Lung microvascular endothelial cell (primary cell): Measurements from ENCODE around the gene KRT4. TPM values are rescaled to one million over a fixed set of nuclear protein-coding genes. Genes with fewer than 3 reads are reported as not detected.
"Not testable (repeated sequence)": the region's sequence is repeated elsewhere in the genome, so short reads cannot be mapped to it uniquely, and the experiment has no call there.

Source experiments
- DNase-seq, 2 donors: peaks; one replicate each; pipeline versions ENCODE4 v3.0.0 to v3.0.0-alpha.2; 2010; ENCODE audit warnings: low read depth in 2 of 2
- total RNA-seq: library from RNA; depleted of rRNA; stranded (reverse); fragments of >200 nt; gene quantifications from 2 replicates; pipeline ENCODE4 v1.2.1, GENCODE V29; 2014

KRT4 gene
- total RNA-seq, 1 donor from 2014 or later: not detected

DNA sequence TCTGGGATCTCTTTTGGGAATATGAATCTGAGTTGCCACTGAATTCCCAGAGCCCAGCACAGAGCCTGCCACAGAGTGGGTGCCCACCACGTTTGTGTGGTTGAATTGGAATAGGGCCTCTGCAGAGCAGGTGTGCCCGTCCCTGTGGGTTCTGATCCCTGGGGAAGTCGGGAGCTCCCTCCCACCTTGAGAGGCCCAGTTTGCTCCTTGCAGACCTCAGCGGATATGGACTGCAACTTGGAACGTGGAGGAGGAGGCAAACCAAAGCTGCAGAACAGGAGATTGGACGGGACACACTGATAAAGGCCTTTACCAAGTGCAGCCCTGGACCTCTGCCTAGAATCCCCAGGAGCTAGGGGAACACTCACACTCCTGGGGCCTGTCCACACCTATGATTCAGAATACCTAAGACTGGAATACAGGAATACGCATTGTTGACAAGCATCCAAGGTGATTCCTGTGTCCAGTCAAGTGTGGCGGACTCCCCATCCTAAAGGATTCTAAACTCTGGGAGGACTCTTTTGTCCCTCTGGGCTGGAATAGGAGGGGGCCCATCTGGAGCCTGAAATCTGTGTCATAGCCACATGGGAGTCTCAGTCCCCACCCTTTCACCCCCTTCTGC is 39.2 kb downstream of the KRT4 start:
- no peak for DNase-seq

DNA sequence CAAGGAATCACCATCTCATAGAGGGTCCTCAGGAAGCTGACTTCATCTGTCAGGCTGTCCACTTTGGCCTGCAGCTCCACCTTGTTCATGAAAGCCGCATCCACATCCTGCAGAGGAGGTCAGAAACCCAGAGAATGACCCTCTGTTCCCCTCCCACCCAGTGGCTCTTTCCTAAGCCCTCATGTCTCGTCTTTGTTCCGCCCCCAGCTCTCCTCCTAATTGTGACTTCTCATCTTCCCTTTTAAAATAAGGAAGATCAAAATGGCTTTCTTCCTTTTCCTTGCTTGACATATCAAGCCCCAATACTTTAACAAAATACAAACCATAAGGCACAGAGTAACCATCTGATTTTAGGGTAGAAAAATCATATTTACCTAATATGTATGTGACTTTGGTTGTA is 41.1 kb downstream of the KRT4 start:
- DNase-seq: no peak

DNA sequence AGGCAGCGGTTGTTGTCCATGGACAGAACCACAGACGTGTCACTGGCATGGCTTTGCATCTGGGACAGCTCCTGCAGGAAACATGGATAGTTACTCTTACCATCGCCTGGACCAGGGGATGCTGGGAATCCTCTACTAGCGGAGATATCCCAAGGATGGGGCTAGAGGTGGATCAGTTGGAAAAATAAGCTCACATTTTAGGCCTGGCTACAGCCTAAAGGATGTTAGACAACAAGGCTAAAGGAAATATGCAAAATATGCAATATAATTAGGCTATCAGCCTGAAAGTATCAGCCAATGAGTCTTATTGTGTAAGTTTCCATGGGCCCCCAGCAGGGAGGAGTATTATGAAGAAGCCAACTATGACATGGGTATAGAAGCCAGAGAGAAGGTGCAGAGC is 41.7 kb downstream of the KRT4 start:
- no peak for DNase-seq

DNA sequence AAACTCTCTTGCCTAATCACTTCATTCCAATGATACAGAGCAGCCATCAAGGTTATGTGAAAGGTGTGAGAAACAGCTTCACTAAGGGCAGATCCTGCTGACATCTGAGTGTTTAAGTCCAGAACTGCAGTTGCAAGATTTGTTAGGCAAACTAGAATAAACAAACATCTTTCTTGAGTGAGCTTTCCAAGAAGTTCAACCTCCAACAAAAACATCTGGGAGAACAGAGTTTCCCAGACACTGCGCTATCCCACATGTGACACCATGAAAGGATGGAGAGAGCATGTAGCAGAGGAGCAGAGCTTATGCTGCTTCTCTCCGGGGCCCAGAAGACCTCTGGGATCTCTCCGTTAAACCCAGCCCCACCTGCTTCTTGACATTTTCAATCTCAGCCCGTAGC is 42.4 kb downstream of the KRT4 start:
- no peak for DNase-seq

DNA sequence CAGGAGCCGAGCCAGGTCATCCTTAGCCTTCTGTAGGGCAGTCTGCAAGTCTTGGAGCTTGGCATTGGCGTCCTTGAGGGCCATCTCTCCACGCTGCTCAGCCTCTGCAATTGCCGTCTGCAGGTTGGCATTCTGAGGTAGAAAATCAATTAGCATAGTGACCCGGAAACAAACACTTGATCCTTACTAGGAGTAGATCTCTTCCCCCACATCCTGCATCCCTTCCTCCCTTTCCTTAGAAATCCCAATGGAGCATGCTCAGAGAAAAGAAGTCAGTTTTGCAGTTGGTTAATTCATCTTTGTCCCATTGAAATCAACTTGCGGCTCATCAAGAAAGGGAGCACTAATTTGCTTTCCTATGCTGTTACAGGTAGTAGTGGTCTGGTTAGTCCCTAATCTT is 42.8 kb downstream of the KRT4 start:
- DNase-seq: no peak

DNA sequence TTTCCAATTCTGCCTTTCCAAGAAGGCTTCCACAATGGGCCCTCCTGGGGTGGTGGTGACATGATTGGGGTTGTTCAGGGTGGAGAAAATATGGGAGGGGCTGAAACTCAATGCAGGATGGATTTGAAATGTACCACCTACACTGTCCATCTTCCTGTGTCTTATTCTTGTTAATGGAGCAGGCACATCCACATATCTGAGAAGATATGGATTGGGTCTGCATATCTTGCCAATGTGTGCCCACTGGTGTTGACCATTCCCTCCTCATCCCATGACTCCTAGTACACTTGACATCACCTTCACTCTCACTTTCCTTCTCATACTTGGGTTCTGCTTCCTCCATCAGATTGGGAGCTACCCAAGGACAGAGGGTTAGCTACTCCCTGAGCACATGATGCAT is 44.0 kb downstream of the KRT4 start:
- DNase-seq: no peak

DNA sequence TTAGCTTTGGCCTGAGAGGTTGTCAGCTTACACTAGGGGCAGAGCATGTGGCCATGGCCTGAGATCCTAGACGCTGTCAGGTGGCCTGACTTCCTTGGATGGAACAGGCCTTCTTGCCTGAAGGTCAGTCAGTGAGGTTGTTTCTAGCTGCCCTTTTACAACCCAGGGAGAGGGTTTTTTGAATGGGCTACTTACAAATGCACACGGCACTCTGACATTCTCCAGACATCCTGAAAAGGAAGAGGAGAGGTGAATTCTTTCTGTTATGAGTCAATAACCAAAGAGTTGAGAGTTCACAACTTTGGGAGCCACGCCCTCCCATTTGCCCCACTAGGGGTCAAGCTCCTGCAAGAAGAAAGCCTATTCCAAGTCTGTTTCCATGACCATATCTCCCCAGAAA is 44.6 kb downstream of the KRT4 start:
- no peak for DNase-seq

DNA sequence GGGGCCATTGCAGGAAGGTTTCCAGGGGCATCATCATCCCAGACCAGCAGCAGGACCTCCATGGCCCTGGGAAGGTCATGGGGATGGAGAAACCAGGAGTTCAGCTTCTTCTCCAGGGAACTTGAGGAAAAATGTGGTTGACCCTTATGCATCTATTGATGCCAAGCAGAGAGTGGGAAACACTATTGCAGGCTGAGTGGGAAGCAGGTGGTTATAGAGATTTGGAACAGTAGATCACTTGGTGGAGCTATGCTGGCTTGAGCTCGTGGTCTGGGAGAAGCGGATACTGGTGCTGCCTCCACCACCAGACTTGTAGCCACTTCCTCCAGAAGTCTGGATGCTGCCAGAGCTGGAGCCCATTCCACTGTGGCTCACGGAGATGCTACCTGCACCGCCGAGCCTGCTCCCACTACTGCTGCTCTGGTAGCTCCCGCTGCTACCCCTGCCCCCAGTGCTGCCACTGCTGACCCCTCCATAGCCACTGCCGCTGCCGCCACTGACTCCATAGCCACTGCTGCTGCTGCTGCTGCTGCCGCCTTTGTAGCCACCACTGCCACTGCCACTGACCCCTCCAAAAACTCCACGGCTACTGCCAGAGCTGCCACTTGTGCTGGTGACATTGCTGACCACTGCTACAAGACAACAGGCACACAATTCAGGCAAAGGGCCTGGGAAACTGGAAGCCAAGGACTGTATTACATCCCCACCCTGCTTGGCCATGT is 45.3 kb downstream of the KRT4 start:
- no peak for DNase-seq

DNA sequence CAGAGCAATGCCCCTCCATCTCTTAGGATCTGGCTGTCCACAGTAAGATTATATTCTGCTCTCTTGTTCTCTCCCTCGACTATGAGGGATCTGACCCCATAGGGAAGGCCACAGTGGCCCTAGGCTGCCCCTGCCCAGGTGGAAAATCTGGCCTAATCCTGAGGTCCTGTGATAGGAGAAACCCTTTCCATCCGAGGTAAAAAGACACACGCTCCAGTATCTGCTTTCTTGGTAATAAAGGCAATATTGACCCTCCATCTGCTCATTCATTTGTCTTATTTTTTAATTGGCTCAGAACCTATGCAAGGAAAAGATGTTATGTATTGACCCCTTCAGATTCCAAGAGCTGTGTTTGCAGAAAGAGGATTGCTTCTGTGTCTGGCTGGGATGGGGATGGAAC is 46.5 kb downstream of the KRT4 start:
- no peak for DNase-seq

DNA sequence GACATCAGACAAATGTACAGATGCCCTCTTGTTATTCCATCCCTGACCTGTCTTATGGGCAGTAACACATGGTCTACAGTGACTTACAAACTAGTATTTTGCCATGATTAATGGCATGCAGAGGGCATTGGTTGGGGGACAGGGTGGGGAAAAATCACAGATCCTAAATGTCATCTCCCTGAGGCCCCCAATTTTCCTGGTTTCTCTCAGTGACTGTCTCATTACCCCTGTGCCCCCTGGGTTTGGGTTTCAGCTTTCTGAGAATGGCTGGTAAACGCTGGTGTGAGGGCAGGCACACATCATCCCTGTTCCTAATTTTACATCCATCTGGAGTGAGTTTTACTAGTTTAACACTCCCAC is 46.9 kb downstream of the KRT4 start:
- no peak for DNase-seq

DNA sequence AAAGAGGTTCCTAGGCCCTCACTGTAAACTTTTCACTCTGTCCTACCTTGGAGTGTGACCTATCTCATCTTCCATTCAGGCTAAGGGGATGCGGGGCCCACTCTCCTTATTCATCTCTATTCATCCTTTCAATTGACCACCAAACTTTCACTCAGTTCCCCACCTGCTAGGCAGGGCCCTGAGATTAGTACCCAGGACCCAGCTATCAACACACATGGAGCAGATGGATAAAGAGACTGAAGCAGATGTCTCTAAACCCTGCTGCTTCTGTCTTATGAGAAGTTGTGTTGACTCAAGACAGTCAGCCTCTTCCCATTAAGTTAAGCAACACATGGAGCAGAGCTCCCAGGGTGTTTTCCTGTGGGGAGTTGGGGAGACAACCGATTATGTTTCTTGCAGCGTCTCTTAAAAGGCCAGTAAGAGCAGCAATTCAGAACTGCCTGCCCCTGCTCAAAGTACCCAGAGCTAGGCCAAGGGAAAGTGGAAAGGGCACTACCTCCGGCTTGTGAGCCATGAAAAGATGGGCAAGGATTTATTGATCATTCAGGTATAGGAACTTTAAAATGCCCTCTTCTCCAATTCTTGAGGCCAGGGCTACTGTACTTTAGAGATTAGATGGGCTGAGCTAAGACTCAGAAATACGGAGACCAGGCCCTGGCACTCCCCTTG is 47.4 kb downstream of the KRT4 start:
- no peak for DNase-seq

DNA sequence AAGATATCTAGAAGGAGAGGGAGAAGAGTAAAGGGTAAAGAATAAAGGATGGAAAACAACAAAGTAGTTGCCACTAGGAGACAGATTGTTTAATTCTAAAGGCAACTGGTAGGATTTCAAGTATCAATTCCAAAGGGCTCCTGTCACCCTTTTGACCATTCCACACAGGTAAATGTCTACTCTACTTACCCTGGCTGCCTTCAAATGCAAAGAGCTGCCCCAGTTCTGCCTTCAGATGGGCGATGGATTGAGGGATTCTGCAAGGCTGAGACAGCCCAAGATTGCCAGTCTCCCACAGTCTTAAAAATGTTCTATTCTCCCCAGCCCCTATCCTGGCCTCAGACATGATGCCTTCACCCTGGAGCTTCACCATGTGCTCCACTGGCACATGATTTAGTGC is 48.2 kb downstream of the KRT4 start:
- DNase-seq: no peak

DNA sequence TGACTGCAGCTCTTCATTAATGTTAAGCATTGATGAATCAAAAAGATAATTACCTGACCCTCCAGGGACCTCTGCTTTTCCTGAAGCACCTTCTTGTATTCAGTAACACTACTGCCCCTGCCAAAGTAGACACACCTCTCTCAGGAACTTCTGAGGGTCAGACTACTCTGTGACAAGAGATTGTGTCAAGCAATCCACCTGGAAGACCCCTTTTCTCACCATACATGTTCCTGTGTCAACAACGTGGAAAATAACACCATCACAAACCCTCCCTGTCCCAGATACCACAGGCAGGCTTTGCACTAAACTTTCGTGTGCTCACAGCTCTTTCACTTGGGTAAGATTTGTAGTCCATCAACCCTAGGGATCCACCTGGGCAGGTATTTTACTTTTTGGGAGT is 49.9 kb downstream of the KRT4 start:
- DNase-seq: no peak

DNA sequence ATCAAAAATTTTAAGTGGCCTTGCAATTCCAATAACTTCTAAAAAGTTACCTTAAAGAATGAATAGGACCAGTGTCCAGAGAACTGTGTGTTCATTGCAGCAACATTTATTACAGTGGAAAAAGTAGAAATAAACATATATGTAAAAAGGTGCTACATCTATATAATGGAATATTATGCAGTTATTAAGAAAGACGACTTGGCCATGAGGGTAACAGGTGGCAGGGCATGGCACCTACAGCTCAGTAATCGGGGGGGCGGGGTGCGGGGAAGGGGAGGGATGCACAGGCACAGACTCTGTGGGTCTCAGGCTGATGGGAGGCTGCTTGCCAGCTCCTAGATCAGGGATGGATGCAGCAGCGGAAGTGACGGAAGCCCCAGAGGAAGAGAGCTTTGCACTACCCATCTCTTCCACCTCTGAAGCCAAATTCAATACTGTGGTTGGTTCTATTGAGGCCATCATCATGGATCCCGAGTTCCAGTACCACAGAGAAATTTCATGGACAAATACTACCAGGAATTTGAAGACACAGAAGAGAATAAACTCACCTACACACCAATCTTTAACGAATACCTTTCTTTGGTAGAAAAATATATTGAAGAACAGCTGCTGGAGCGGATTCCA is 50.8 kb downstream of the KRT4 start:
- no peak for DNase-seq

DNA sequence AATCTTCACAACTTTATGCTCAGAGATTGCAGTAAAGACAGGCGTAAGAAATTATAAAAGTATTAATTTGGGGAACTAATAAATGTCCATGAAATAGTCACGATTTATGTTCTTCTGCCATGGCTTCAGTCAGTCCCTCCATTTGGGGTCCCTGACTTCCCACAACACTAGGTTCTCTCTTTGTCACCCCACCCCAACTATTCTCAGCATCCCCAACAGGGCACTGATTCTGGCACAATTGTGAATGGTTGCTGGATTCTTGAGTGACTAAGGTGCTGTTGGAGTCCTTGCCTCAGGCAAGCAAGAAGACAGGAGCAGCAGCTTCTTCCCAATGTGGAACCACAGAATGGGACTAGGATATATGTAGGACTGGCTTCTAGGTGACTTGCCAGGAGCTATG is 52.1 kb downstream of the KRT4 start:
- DNase-seq: no peak

DNA sequence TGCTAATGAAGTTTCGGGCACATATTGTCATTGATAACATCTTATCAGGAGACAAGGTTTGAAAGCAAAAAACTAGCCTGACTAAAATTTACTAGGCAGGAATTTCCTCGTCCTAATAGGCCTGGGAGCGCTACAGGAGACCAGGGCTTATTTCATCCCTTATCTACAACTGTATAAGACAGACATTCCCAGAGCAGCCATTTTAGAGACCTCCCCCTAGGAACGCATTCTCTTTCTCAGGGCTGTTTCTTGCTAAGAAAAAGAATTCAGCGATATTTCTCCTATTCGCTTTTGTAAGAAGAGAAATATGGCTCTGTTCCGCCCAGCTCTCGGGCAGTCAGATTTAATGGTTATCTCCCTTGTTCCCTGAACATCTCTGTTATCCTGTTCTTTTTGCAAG is 52.7 kb downstream of the KRT4 start:
- not testable (repeated sequence) for DNase-seq

DNA sequence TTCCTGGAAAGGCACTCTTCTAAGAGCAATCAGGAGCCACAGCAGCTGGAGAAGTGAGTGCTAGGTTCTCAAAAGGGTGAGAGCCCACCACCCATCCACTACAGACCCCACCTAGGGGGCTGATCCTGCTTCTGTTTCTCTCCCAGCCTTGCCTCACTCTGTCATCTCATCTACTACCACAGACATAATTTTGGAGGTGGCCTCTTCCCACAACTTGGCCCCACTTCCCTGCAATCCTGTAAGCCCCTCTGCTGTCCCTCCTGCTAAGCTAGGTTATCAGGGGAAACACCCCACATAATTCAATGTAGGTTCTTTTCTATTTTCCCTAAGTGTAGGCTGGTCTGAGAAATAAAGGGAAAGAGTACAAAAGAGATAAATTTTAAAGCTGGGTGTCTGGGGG is 53.3 kb downstream of the KRT4 start:
- no peak for DNase-seq

DNA sequence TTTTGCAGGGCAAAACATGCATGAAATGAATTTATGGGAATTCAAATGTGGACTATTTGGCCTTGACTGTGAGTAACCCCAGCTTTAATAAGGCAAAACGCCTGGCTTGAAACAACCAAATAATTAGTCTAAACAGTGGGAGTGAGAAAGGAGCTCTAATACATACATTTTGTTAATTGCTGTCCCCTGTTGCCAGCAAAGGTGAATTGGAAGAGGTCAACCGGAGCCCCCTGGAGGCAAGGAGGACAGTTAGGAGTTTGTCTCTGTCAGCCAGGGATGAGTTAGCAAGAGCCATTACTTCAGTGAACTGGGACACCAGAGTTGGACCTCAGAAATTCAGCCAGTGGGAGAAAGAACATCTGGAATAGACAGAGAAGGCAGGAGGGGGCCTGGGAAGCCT is 54.2 kb downstream of the KRT4 start:
- no peak for DNase-seq

DNA sequence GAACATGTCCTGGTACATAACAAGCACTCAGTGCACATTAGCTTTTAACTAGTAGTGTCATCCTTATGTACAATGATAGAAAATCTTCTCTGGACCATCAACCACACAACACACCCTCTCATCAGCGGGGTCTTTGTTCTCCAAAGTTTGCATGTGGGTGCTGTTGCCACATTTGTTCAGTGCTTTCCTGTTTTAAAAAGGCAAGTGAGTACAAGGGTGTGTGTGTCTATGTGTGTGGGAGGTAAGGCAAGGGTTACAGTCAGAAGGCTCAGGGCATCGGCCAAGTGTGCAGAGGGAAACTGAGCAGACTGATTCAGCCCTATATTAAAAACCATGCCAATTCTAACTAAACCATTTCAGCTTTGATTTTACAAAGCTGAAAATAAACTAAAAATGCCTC is 54.7 kb downstream of the KRT4 start:
- no peak for DNase-seq

DNA sequence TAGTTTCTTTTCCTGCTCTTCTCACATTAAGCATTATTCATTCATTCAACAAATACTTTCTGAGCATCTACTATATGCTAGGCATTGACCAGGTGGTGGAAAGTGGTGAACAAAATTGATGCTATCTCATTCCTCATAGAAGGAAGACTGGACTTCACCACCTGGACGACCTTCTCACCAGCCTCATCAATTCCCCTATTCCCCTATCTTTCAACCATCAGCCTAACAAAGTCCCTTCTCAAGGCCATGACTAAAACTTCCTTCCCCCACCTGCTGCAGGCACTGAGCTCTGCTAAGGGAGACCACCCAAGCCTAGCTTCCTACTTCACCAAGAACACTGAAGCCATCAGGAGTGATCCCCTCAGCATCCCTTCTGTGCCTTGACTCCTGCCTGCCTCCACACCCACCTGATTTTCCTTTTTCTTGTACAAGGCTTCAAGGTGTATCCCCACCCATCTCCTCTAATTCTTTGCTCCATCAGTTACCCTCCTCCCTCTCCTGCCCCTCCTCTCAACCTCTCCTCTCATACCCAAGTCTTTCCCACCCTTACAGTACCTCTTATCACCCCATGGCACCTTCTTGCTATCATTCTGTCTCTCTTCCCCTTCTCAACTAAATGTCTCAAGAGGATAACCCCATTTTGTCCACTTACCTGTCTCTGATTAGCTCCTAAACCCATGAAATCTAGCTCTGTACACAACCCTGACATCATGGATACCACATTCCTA is 56.3 kb downstream of the KRT4 start:
- DNase-seq: no peak
